DOHH2 (cell line): ENCODE measurements around the gene HMGN1.
A peak's percentile ranks its signal among the peaks of the same experiment; 100 is the strongest.

Experiments
- H3F3A ChIP-seq: fragments of 200-600 bp; sonication (generic), shearing (Covaris generic); 2 replicates; pipeline ENCODE4 v1.6.0; 2016; ENCODE audit warnings: antibody characterized with exemption, mild to moderate bottlenecking; ENCODE audit not compliant: control insufficient read depth, insufficient read depth
- H3K27ac ChIP-seq: fragments of 200-600 bp; sonication (generic); 2 replicates; pipeline ENCODE4 v1.5.1; 2014; ENCODE audit warnings: low read depth, mild to moderate bottlenecking, low read length, moderate library complexity
- H3K27me3 ChIP-seq: fragments of 200-600 bp; sonication (generic); 2 replicates; pipeline ENCODE4 v1.6.1; 2014; ENCODE audit warnings: mild to moderate bottlenecking, low read length, mixed read lengths; ENCODE audit not compliant: control insufficient read depth
- H3K36me3 ChIP-seq: fragments of 200-600 bp; sonication (generic); 2 replicates; pipeline ENCODE4 v1.6.1; 2014; ENCODE audit warnings: mild to moderate bottlenecking, low read length, moderate library complexity, mixed read lengths; ENCODE audit not compliant: control insufficient read depth
- H3K4me1 ChIP-seq: fragments of 200-600 bp; sonication (generic); 2 replicates; pipeline ENCODE4 v1.6.1; 2014; ENCODE audit warnings: mild to moderate bottlenecking, low read length, mixed read lengths; ENCODE audit not compliant: control insufficient read depth
- H3K4me2 ChIP-seq: fragments of 200-600 bp; sonication (generic); 2 replicates; pipeline ENCODE4 v1.6.0; 2014; ENCODE audit warnings: mild to moderate bottlenecking, low read length, moderate library complexity
- H3K4me3 ChIP-seq: fragments of 200-600 bp; sonication (generic); 2 replicates; pipeline ENCODE4 v1.5.1; 2014; ENCODE audit warnings: mild to moderate bottlenecking, low read length, mixed read lengths
- H3K79me2 ChIP-seq: fragments of 200-600 bp; sonication (generic); 2 replicates; pipeline ENCODE4 v1.6.1; 2014; ENCODE audit warnings: mild to moderate bottlenecking, low read length, mixed read lengths; ENCODE audit not compliant: control insufficient read depth
- H3K9me2 ChIP-seq: fragments of 200-600 bp; sonication (generic); replicated peaks from 2 replicates; pipeline ENCODE4 v1.6.1; 2014; ENCODE audit warnings: mild to moderate bottlenecking, low read length, mixed read lengths; ENCODE audit not compliant: control insufficient read depth
- H3K9me3 ChIP-seq: fragments of 200-600 bp; sonication (generic); 2 replicates; pipeline ENCODE4 v1.6.1; 2014; ENCODE audit warnings: antibody characterized with exemption, low read length, mixed read lengths; ENCODE audit not compliant: control insufficient read depth, insufficient read depth
- H4K20me1 ChIP-seq: fragments of 200-600 bp; sonication (generic); 2 replicates; pipeline ENCODE4 v1.6.0; 2014; ENCODE audit warnings: low read depth, mild to moderate bottlenecking, antibody characterized with exemption, low read length, moderate library complexity; ENCODE audit not compliant: control insufficient read depth, insufficient read depth
- EZH2phosphoT487 ChIP-seq: fragments of 200-600 bp; sonication (generic); IDR thresholded peaks from 2 replicates; pipeline ENCODE4 v1.6.1; 2017; ENCODE audit warnings: borderline replicate concordance, mild to moderate bottlenecking, antibody characterized with exemption, low read length, moderate library complexity, mixed read lengths
- TF ChIP-seq, protein P1 (sequence below): fragments of 200-600 bp; sonication (generic); IDR thresholded peaks from one replicate; pipeline ENCODE4 v1.5.1; 2014; ENCODE audit warnings: antibody characterized with exemption, mild to moderate bottlenecking, low read depth, low read length; ENCODE audit not compliant: poor library complexity, severe bottlenecking

Gene HMGN1

DNA sequence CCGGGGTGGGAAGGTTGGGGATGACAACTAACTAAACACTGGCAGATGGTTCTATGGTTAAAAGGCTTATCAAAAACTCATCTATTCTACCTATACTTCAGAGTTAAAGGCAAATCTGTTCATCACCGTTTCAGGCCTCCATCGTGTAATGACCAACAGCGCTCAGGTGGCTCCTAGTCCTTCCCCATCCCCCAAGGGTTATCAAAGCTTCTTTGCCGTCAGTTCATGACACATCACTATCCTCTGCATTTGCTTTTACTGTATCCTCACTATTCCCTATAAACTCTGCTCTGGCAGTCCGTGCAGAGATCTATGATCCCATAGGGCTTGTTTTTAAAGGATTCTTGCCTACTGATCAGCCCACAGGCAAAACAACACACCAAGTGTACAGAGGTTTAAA lies 8.2 kb downstream of the HMGN1 start:
- Histone ChIP-seq H3K4me3 (no peak overlapping the region), H3K27ac (peak overlapping the region; percentile 43), H3K4me1 (peaks cover 87% of the 10 kb centered on the region), H3K9me3 (no peaks in the 10 kb centered on the region), H3K79me2 (peaks cover 25% of the 10 kb centered on the region), H3K4me2 (no peak overlapping the region), H3K9me2 (no peaks in the 10 kb centered on the region), H3K36me3 (peaks cover 46% of the 10 kb centered on the region), H3K27me3 (no peaks in the 10 kb centered on the region), H4K20me1 (peaks cover 12% of the 10 kb centered on the region), H3F3A (peaks cover 78% of the 10 kb centered on the region)
- TF ChIP-seq, protein P1, sequence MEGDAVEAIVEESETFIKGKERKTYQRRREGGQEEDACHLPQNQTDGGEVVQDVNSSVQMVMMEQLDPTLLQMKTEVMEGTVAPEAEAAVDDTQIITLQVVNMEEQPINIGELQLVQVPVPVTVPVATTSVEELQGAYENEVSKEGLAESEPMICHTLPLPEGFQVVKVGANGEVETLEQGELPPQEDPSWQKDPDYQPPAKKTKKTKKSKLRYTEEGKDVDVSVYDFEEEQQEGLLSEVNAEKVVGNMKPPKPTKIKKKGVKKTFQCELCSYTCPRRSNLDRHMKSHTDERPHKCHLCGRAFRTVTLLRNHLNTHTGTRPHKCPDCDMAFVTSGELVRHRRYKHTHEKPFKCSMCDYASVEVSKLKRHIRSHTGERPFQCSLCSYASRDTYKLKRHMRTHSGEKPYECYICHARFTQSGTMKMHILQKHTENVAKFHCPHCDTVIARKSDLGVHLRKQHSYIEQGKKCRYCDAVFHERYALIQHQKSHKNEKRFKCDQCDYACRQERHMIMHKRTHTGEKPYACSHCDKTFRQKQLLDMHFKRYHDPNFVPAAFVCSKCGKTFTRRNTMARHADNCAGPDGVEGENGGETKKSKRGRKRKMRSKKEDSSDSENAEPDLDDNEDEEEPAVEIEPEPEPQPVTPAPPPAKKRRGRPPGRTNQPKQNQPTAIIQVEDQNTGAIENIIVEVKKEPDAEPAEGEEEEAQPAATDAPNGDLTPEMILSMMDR: no peak
- no peak for TF ChIP-seq EZH2phosphoT487

DNA sequence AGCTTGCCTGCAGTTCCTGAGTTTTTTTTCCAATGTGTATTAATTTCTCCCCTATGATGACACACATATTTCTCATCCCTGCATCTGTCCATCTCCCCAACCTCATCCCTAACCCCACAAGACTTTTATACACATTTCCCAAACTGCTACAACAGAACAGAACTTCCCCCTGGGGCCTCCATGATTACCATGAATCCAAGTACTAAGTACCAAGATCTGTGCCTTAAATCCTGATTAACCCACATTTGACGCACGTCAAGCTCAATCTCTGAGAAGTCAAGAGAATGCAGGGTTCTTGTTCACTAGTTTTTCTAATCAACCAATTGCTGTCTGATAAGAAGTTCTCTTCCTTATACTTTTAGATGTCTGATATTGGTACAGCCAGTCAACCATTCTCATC lies 9.7 kb downstream of the HMGN1 start:
- Histone ChIP-seq H3K27me3 (no peaks in the 10 kb centered on the region), H3K27ac (peak overlapping the region; percentile 43), H3K79me2 (peaks cover 10% of the 10 kb centered on the region), H3K4me3 (no peak overlapping the region), H3K9me2 (no peaks in the 10 kb centered on the region), H3K9me3 (no peaks in the 10 kb centered on the region), H3K4me1 (peaks cover 82% of the 10 kb centered on the region), H3F3A (peaks cover 64% of the 10 kb centered on the region), H3K4me2 (peak overlapping the region; percentile 2; the same call in 1 of the 2 replicates), H3K36me3 (peaks cover 31% of the 10 kb centered on the region), H4K20me1 (0 out of 2 replicates have a peak, but pooled peaks cover 6% of the 10 kb centered on the region)
- TF ChIP-seq EZH2phosphoT487: no peak
- TF ChIP-seq, protein P1: no peak

DNA sequence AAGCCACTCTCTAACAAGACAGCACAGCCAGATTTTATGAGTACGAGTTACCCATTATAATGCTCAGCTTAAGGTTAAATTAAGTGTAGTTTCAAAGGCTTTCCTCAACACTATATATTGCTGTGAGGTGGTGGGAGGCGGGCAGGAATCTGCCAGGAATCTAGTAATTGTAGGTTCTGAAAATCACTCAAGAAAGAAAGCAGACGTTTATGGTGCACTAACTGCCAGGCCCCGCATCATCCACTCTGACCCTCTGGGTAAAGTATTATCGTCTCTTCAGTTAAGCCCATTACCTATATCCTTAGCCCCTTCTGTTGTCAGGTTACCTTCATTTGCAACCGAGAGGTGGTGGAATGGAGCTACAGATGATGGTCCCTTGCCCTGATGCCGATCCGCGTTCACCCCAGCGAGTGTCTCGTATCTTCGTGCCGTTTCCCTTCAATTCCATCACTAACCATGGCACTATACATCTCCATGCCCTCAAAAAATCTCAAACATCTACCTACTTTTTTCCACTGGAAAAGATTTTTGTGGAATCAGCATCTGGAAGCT lies 12.4 kb downstream of the HMGN1 start:
- Histone ChIP-seq H3K4me1 (peaks cover 93% of the 10 kb centered on the region), H3K79me2 (no peaks in the 10 kb centered on the region), H3K36me3 (peaks cover 8% of the 10 kb centered on the region), H3F3A (peaks cover 63% of the 10 kb centered on the region), H4K20me1 (no peaks in the 10 kb centered on the region), H3K27me3 (no peaks in the 10 kb centered on the region), H3K4me2 (peak overlapping the region; percentile 52), H3K27ac (peak overlapping the region; percentile 90), H3K9me2 (no peaks in the 10 kb centered on the region), H3K4me3 (peak overlapping the region; percentile 19), H3K9me3 (no peaks in the 10 kb centered on the region)
- TF ChIP-seq EZH2phosphoT487: no peak
- TF ChIP-seq, protein P1: no peak
